Esophagus squamous epithelium (tissue), 5 donors: ENCODE data around the gene UBAC2. TPM values are rescaled to one million over a fixed set of nuclear protein-coding genes. Genes with fewer than 3 reads are reported as not detected.

Experiments used
- DNase-seq: peaks from one replicate; lab custom pipeline; 2025; lab: John Stamatoyannopoulos, UW
- H3K27ac ChIP-seq, 4 donors: fragments of 200-600 bp; sonication (generic); one replicate each; pipeline ENCODE4 v1.5.1; 2016 to 2019; ENCODE audit warnings: mild to moderate bottlenecking in 1 of 4
- H3K27me3 ChIP-seq, 4 donors: fragments of 200-600 bp; sonication (generic); 1 replicate in 3 of 4; 2 replicates in 1 of 4; pipeline versions ENCODE4 v1.5.1 to v1.6.0; 2017 to 2021; ENCODE audit warnings: antibody characterized with exemption in 1 of 4
- H3K36me3 ChIP-seq, 3 donors: fragments of 200-600 bp; sonication (generic); one replicate each; pipeline ENCODE4 v1.5.1; 2016 to 2019
- H3K4me1 ChIP-seq, 3 donors: fragments of 200-600 bp; sonication (generic); one replicate each; pipeline ENCODE4 v1.5.1; 2017 to 2019
- H3K4me3 ChIP-seq, 4 donors: fragments of 200-600 bp; sonication (generic); 1 replicate in 3 of 4; 2 replicates in 1 of 4; pipeline ENCODE4 v1.5.1; 2016 to 2019; ENCODE audit warnings: mild to moderate bottlenecking in 2 of 4, moderate library complexity in 1 of 4
- H3K9me3 ChIP-seq, 3 donors: fragments of 200-600 bp; sonication (generic); one replicate each; pipeline ENCODE4 v1.5.1; 2016 to 2019
- POLR2A ChIP-seq, 4 donors: fragments of 450-650 bp; IDR thresholded peaks; one replicate each; pipeline ENCODE4 v1.6.1; 2017; ENCODE audit warnings: antibody characterized with exemption in 4 of 4, mild to moderate bottlenecking in 4 of 4, moderate library complexity in 3 of 4
- WGBS, 2 donors: methylation state at CpG; one replicate each; pipeline ENCODE4 v1.1.5; 2018; 5-methylcytosine and 5-hydroxymethylcytosine counted together
- intact Hi-C: fragments of 100-400 bp; cut with DNase I; formaldehyde crosslinking; loops from one replicate; pipeline ENCODE4 v1.15.0; 2022
- total RNA-seq, 4 donors: library from RNA; depleted of rRNA; stranded (reverse); fragments of >200 nt; gene quantifications; one replicate each; pipeline ENCODE4 v1.1.0, GENCODE V29; 2016
- TF ChIP-seq, protein P1 (sequence below), 6 experiments: fragments of 450-650 bp in 4 of 6; fragments of 200-600 bp in 2 of 6; sonication (generic) in 2 of 6; IDR thresholded peaks; one replicate each; pipeline ENCODE4 v1.5.1; 2016 to 2019; ENCODE audit warnings: antibody characterized with exemption in 6 of 6, mild to moderate bottlenecking in 4 of 6, moderate library complexity in 4 of 6
- donor health status: DM: yes; HTN: yes; CAD: no.

Gene UBAC2
- total RNA-seq, 4 donors from 2014 or later = 60.8 to 84.6 (median 75.0) TPM

DNA sequence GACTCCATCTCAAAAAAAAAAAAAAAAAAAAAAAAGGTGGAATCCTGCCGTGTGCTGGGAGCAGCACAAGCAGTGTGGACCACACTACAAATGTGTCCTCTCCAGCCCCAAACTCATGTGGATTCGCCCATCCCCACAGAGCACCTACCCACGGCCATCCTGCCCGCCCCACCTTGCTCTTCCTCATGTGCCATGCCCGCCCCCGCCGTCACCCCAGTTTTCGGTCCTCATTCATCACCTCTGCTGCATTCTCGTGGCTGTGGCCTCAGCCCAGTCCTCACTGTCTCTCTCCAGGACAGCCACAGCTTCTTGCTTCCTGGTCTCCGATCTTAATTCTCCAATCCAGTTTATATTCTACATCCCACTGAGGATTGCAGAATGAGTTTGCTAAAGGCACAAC, 220.6 kb downstream of the UBAC2 start:
- H3K36me3 ChIP-seq = no peaks in the 10 kb centered on the region
- H3K27ac ChIP-seq = no peak overlapping the region
- no peak for DNase-seq
- H3K4me3 ChIP-seq = no peak overlapping the region
- intact Hi-C loops = no loop called here
- WGBS, 2 donors = 83 to 86% methylated on average over 9 of the region's 10 CpGs
- H3K4me1 ChIP-seq = peaks cover 0 to 6% (median 4%) of the 10 kb centered on the region in 3 donors
- peaks cover 0 to 49% (median 0%) of the 10 kb centered on the region in 4 donors for H3K27me3 ChIP-seq
- no peak for TF ChIP-seq POLR2A (IDR thresholded peaks at IDR 0.05)
- no peaks in the 10 kb centered on the region for H3K9me3 ChIP-seq

DNA sequence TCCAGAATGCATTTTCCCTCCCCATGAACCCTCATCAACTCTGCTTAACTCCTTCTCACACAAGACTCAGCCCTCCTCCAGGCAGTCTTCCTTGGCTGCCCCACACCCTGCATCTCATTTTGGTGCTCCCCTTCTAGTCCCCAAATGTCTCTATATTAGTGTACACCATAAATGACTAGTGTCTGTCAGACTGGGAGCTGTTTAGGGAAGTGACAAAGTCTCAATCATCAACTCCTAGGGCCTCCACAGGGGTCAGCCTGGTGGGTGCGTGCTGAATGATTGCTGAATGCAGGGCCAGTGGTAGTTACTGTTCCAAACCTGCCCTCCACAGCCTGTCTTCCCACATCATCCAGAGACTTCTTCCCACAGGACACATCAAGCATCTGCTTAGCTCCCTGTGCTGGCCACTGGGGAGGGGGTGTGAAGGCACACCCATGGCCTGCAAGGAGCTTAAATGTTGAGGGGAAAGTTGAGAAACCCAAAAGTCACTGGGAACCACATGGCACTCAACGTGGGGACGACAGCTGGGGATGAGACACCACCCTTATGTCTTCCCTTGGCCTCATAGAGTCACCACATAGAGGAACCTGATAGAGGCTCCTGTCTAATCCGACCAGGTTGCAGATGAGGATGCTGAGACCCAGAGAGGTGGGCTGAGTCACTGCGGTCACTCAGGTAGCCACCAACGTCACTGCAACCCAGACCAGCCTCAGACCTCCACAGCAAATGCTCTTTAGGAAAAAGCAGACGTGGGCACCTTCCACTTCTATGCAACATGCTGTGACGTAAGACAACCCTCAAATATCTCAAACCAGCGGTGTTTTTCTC, 221.3 kb downstream of the UBAC2 start:
- H3K9me3 ChIP-seq = no peaks in the 10 kb centered on the region
- WGBS, 2 donors = 67% methylated on average over 8 of the region's 9 CpGs
- no peak for TF ChIP-seq POLR2A (IDR thresholded peaks at IDR 0.05)
- TF ChIP-seq, protein P1, sequence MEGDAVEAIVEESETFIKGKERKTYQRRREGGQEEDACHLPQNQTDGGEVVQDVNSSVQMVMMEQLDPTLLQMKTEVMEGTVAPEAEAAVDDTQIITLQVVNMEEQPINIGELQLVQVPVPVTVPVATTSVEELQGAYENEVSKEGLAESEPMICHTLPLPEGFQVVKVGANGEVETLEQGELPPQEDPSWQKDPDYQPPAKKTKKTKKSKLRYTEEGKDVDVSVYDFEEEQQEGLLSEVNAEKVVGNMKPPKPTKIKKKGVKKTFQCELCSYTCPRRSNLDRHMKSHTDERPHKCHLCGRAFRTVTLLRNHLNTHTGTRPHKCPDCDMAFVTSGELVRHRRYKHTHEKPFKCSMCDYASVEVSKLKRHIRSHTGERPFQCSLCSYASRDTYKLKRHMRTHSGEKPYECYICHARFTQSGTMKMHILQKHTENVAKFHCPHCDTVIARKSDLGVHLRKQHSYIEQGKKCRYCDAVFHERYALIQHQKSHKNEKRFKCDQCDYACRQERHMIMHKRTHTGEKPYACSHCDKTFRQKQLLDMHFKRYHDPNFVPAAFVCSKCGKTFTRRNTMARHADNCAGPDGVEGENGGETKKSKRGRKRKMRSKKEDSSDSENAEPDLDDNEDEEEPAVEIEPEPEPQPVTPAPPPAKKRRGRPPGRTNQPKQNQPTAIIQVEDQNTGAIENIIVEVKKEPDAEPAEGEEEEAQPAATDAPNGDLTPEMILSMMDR (IDR thresholded peaks at IDR 0.05) = no peak
- no peak for DNase-seq
- H3K27ac ChIP-seq = no peak overlapping the region
- no peaks in the 10 kb centered on the region for H3K36me3 ChIP-seq
- H3K4me1 ChIP-seq = peaks cover 0 to 7% (median 4%) of the 10 kb centered on the region in 3 donors
- H3K27me3 ChIP-seq = peaks cover 0 to 42% (median 0%) of the 10 kb centered on the region in 4 donors
- H3K4me3 ChIP-seq = no peak overlapping the region
- intact Hi-C loops = no loop called here

DNA sequence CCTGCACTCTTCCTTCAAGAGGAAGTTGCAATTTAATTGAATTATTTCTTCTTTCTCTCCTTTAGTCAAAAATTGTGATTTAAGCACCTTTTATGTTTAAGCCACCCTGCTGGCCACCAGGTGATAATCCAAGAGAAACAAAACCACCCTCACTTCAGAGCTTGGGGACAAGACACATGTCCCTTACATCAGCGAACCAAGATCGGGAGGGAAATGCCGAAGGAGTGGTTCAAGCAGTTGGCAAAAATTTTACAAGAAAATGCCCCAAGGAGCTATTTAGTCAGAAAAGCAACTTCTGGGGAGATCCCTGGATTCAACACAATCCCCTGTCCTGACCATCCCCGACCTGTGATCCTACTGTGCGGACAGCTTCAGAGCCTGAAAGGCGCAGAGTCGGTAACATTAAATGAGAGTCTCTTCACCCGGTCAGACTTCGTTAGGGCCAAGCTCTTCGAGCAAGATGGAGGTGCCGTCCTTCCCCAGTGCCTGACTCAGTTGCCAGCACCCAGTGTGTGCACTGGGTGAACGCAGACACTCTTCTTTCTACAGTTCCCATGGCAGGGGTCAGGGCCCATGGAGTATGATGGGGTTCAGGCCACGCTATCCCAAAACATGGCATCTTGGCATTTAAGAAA, 222.0 kb downstream of the UBAC2 start:
- TF ChIP-seq, protein P1 (IDR thresholded peaks at IDR 0.05) = no peak
- no peak for TF ChIP-seq POLR2A (IDR thresholded peaks at IDR 0.05)

DNA sequence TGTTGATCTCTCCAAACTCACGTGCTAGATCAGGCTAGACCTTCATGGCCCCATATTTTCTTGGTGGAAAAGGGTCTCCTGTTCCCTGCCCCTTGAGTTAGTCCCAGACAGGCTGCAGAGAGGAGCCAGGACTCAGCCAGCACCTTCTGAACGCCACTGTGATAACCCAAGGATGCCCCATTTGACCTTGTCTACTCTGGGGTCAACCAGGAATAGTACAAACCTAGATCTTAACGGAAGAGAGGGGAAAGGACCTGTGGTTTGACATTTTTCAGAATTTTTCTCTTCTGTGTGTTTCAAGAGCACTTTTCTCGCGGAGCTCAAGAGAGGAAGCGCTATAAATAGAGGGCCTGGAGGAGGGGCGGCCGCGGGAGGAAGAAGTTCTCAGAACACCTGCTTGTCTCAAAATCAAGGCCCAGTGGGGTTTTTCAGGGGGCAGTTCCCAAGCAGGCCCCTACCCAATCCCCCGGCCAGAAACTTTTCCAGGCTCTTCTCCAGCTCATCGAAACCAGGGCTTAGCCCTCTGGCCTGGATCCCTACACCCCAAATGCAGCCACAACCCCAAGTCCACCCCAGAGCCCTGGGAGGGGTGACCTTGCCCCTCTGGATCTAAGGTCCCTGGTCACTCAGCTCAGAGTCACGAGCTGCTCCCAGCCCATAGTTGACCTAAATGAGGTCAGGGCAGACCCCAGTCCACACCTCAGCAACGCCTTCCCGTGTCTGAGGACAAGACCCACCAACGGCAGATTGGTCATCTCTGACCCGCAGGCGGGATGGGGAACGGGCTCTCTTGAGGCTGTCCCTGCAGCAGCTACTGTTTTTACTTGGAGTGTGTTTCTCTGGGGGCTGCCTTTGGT, 225.1 kb downstream of the UBAC2 start:
- peaks cover 0 to 27% (median 0%) of the 10 kb centered on the region in 4 donors for H3K27me3 ChIP-seq
- peak overlapping the region in 1 of 4 donors; percentile 13 for H3K27ac ChIP-seq
- H3K4me3 ChIP-seq = no peak overlapping the region
- 54 to 82% methylated on average over 7 to 11 of the region's 18 CpGs for WGBS, 2 donors
- no peaks in the 10 kb centered on the region for H3K36me3 ChIP-seq
- intact Hi-C loops = no loop called here
- H3K9me3 ChIP-seq = no peaks in the 10 kb centered on the region
- peaks cover 0 to 7% (median 4%) of the 10 kb centered on the region in 3 donors for H3K4me1 ChIP-seq
- TF ChIP-seq, protein P1 (IDR thresholded peaks at IDR 0.05) = no peak
- TF ChIP-seq POLR2A (IDR thresholded peaks at IDR 0.05) = no peak
- peak; percentile 11 for DNase-seq

More for the DNA sequence above, 222.0 kb downstream of the UBAC2 start:
- Histone ChIP-seq H3K27ac (no peak overlapping the region), H3K9me3 (no peaks in the 10 kb centered on the region), H3K27me3 (peaks cover 0 to 42% (median 0%) of the 10 kb centered on the region in 4 donors), H3K4me1 (peaks cover 0 to 7% (median 4%) of the 10 kb centered on the region in 3 donors), H3K4me3 (no peak overlapping the region), H3K36me3 (no peaks in the 10 kb centered on the region)
- 78 to 85% methylated on average over 5 to 10 of the region's 13 CpGs for WGBS, 2 donors
- no peak for DNase-seq
- intact Hi-C loops = no loop called here

DNA sequence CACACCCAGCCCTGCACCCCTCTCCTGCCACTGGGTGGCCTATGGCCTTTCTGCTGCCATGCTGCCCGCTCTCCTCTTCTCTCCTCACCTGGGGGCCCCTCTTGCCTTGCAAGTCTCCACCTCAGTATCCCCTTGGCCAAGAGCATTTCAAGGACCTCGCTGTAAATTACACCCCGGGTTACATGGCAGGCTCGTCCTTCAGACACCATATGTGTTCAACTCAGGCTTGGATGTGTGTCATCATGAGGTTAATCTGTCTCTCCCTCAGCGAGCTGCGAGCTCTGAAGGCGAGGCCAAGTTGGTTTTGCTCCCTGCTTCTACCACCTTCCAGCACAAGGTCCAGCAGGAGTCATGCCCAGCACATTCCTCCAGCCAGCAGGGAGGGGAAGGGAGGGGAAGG, 225.8 kb downstream of the UBAC2 start:
- H3K36me3 ChIP-seq = no peaks in the 10 kb centered on the region
- peaks cover 0 to 7% (median 4%) of the 10 kb centered on the region in 3 donors for H3K4me1 ChIP-seq
- intact Hi-C loops = no loop called here
- TF ChIP-seq, protein P1 (IDR thresholded peaks at IDR 0.05) = no peak
- TF ChIP-seq POLR2A (IDR thresholded peaks at IDR 0.05) = no peak
- peaks cover 0 to 23% (median 0%) of the 10 kb centered on the region in 4 donors for H3K27me3 ChIP-seq
- no peak for DNase-seq
- H3K9me3 ChIP-seq = no peaks in the 10 kb centered on the region
- no peak overlapping the region for H3K27ac ChIP-seq
- 70 to 73% methylated on average over 5 to 7 of the region's 7 CpGs for WGBS, 2 donors
- H3K4me3 ChIP-seq = no peak overlapping the region
